ENCODE measurements around the gene SP140.
"Not testable (repeated sequence)": the region's sequence is repeated elsewhere in the genome, so short reads cannot be mapped to it uniquely, and the experiment has no call there.

The SP140 gene

GRCh38 chr2:230226051-230226551, 565 bp downstream of the SP140 start:
- no peak for DNase-seq

GRCh38 chr2:230227216-230227615, 1.7 kb downstream of the SP140 start:
- DNase-seq: no peak

- DNase-seq: peak; percentile 39
These were observed 4.6 kb downstream of the SP140 start for GRCh38 chr2:230230087-230230486.

GRCh38 chr2:230230496-230231200, 5.1 kb downstream of the SP140 start:
- DNase-seq: no peak

GRCh38 chr2:230231251-230231650, 5.7 kb downstream of the SP140 start:
- no peak for DNase-seq

GRCh38 chr2:230234122-230234722, 8.7 kb downstream of the SP140 start:
- no peak for DNase-seq

GRCh38 chr2:230234845-230235244, 9.3 kb downstream of the SP140 start:
- DNase-seq: no peak

- DNase-seq: no peak
These were observed 18.7 kb downstream of the SP140 start for GRCh38 chr2:230244211-230244610.

GRCh38 chr2:230246206-230246605, 20.7 kb downstream of the SP140 start:
- no peak for DNase-seq

- no peak for DNase-seq
These were observed 24.7 kb downstream of the SP140 start for GRCh38 chr2:230250231-230250630.

- DNase-seq: no peak
These were observed 28.8 kb downstream of the SP140 start for GRCh38 chr2:230254152-230254881.

GRCh38 chr2:230256733-230257332, 31.3 kb downstream of the SP140 start:
- DNase-seq: no peak

GRCh38 chr2:230258483-230258882, 32.9 kb downstream of the SP140 start:
- DNase-seq: no peak

- DNase-seq: no peak
These were observed 36.7 kb downstream of the SP140 start for GRCh38 chr2:230262246-230262645.

GRCh38 chr2:230264945-230265344, 39.4 kb downstream of the SP140 start:
- DNase-seq: not testable (repeated sequence)

GRCh38 chr2:230266638-230267037, 41.1 kb downstream of the SP140 start:
- no peak for DNase-seq

GRCh38 chr2:230267059-230267458, 41.5 kb downstream of the SP140 start:
- no peak for DNase-seq

GRCh38 chr2:230267556-230267955, 42.0 kb downstream of the SP140 start:
- DNase-seq: no peak

GRCh38 chr2:230268606-230269243, 43.2 kb downstream of the SP140 start:
- DNase-seq: no peak

- DNase-seq: no peak
These were observed 44.2 kb downstream of the SP140 start for GRCh38 chr2:230269715-230270114.

GRCh38 chr2:230282936-230283335, 57.4 kb downstream of the SP140 start:
- DNase-seq: no peak

- DNase-seq: no peak
These were observed 60.5 kb downstream of the SP140 start for GRCh38 chr2:230286048-230286447.

GRCh38 chr2:230289311-230289710, 63.8 kb downstream of the SP140 start:
- DNase-seq: peak; percentile 7
